CD14-positive monocyte (primary cell): ENCODE data around the gene CCDC159. TPM values are rescaled to one million over a fixed set of nuclear protein-coding genes. Genes with fewer than 3 reads are reported as not detected.

Experiments used
- DNase-seq, 3 donors: peaks; one replicate each; pipeline ENCODE4 v3.0.0-alpha.2; 2011 to 2022
- H2AFZ ChIP-seq: 2 replicates; pipeline ENCODE4 v1.6.0; 2012; ENCODE audit warnings: mild to moderate bottlenecking, low read depth, low read length, inconsistent platforms; ENCODE audit not compliant: insufficient read depth, poor library complexity, severe bottlenecking
- H3K27ac ChIP-seq, 2 donors: 1 replicate in 1 of 2; 2 replicates in 1 of 2; pipeline ENCODE4 v1.5.1; 2012 to 2013; ENCODE audit warnings: low read length in 2 of 2, control low read depth in 1 of 2, inconsistent platforms in 1 of 2, low read depth in 1 of 2, mild to moderate bottlenecking in 1 of 2
- H3K27me3 ChIP-seq, 2 donors: one replicate each; pipeline versions ENCODE4 v1.6.0 to v1.6.1; 2011 to 2013; ENCODE audit warnings: low read length in 2 of 2; ENCODE audit not compliant: control insufficient read depth in 2 of 2, insufficient read depth in 2 of 2
- H3K36me3 ChIP-seq, 2 donors: replicated peaks in 1 of 2; 1 replicate in 1 of 2; 2 replicates in 1 of 2; pipeline versions ENCODE4 v1.5.1 to v1.6.1; 2012 to 2013; ENCODE audit warnings: low read length in 2 of 2, control low read depth in 1 of 2, inconsistent platforms in 1 of 2, mild to moderate bottlenecking in 1 of 2; ENCODE audit not compliant: insufficient read depth in 2 of 2, control insufficient read depth in 1 of 2
- H3K4me1 ChIP-seq, 2 donors: 1 replicate in 1 of 2; 2 replicates in 1 of 2; pipeline versions ENCODE4 v1.5.1 to v1.6.1; 2012 to 2013; ENCODE audit warnings: low read length in 2 of 2, control low read depth in 1 of 2, inconsistent platforms in 1 of 2, mild to moderate bottlenecking in 1 of 2, moderate library complexity in 1 of 2; ENCODE audit not compliant: insufficient read depth in 2 of 2, control insufficient read depth in 1 of 2
- H3K4me2 ChIP-seq: replicated peaks from 2 replicates; pipeline ENCODE3; 2012; ENCODE audit warnings: low read length, moderate library complexity, mild to moderate bottlenecking; ENCODE audit not compliant: poor library complexity, severe bottlenecking; ENCODE audit errors: extremely low read depth
- H3K4me3 ChIP-seq, 3 experiments: fragments of 200-600 bp in 1 of 3; sonication (generic) in 1 of 3; replicated peaks in 1 of 3; 1 replicate in 2 of 3; 2 replicates in 1 of 3; pipeline ENCODE4 v1.5.1; 2011 to 2013; ENCODE audit warnings: low read length in 3 of 3, mild to moderate bottlenecking in 3 of 3, control low read depth in 2 of 3, low read depth in 2 of 3, inconsistent platforms in 1 of 3, moderate library complexity in 1 of 3
- H3K79me2 ChIP-seq: 2 replicates; pipeline ENCODE4 v1.6.0; 2012; ENCODE audit warnings: mild to moderate bottlenecking, control low read depth, inconsistent platforms, low read length, moderate library complexity; ENCODE audit not compliant: insufficient read depth
- H3K9ac ChIP-seq: 2 replicates; pipeline ENCODE4 v1.6.0; 2017; ENCODE audit warnings: low read length, mild to moderate bottlenecking; ENCODE audit not compliant: insufficient read depth, poor library complexity, severe bottlenecking
- H3K9me3 ChIP-seq, 2 donors: replicated peaks in 1 of 2; 1 replicate in 1 of 2; 2 replicates in 1 of 2; pipeline versions ENCODE4 v1.5.1 to v1.6.1; 2012 to 2013; ENCODE audit warnings: low read length in 2 of 2, control low read depth in 1 of 2; ENCODE audit not compliant: control insufficient read depth in 1 of 2, insufficient read depth in 1 of 2
- H4K20me1 ChIP-seq: 2 replicates; pipeline ENCODE4 v1.6.0; 2012; ENCODE audit warnings: mild to moderate bottlenecking, low read length, control low read depth, moderate library complexity; ENCODE audit not compliant: insufficient read depth
- H3K27ac Mint-ChIP-seq, 7 donors: one replicate each; pipeline ENCODE4 v1.8.0; 2020; ENCODE audit warnings: mild to moderate bottlenecking in 7 of 7, mixed read lengths in 7 of 7, moderate library complexity in 6 of 7, inconsistent platforms in 2 of 7
- H3K27me3 Mint-ChIP-seq, 3 donors: one replicate each; pipeline ENCODE4 v1.8.0; 2021 to 2022; ENCODE audit warnings: low read depth in 3 of 3, mild to moderate bottlenecking in 3 of 3, mixed read lengths in 3 of 3, moderate library complexity in 3 of 3, inconsistent platforms in 1 of 3
- H3K36me3 Mint-ChIP-seq, 2 donors: one replicate each; pipeline ENCODE4 v1.8.0; 2020; ENCODE audit warnings: mixed read lengths in 2 of 2, inconsistent platforms in 1 of 2, mild to moderate bottlenecking in 1 of 2
- H3K4me1 Mint-ChIP-seq: one replicate; pipeline ENCODE4 v1.8.0; 2020; ENCODE audit warnings: mild to moderate bottlenecking, mixed read lengths
- H3K4me3 Mint-ChIP-seq, 2 donors: one replicate each; pipeline ENCODE4 v1.8.0; 2020; ENCODE audit warnings: mild to moderate bottlenecking in 2 of 2, mixed read lengths in 2 of 2, moderate library complexity in 1 of 2
- H3K9me3 Mint-ChIP-seq, 7 donors: one replicate each; pipeline ENCODE4 v1.8.0; 2020 to 2022; ENCODE audit warnings: mixed read lengths in 7 of 7, mild to moderate bottlenecking in 6 of 7, moderate library complexity in 6 of 7, inconsistent platforms in 2 of 7
- WGBS: methylation state at CpG from one replicate; pipeline ENCODE4 v1.1.5; 2013; ENCODE audit warnings: missing lambda C conversion rate; ENCODE audit not compliant: insufficient coverage; 5-methylcytosine and 5-hydroxymethylcytosine counted together
- intact Hi-C, 2 donors: fragments of 100-400 bp; cut with micrococcal nuclease; formaldehyde crosslinking; loops; one replicate each; pipeline versions ENCODE4 v1.15.0 to v1.15.1; 2023
- polyA plus RNA-seq, 3 donors: library from polyadenylated mRNA; depleted of rRNA in 1 of 3; unstranded in 2 of 3; stranded (reverse) in 1 of 3; fragments of 300-500 nt in 2 of 3; fragments of >200 nt in 1 of 3; fragmentation: Illumina TruSeq in 2 of 3; gene quantifications; 1 replicate in 2 of 3; 2 replicates in 1 of 3; pipeline ENCODE4 v1.2.3, GENCODE V29; 2012 to 2021
- TF ChIP-seq, protein P1 (sequence below): fragments of 200-600 bp; IDR thresholded peaks from one replicate; pipeline ENCODE4 v1.8.0; 2022; ENCODE audit warnings: antibody characterized with exemption, mild to moderate bottlenecking

The CCDC159 gene
- polyA plus RNA-seq, 3 donors, result 37.1 to 374 (median 38.3) TPM

DNA sequence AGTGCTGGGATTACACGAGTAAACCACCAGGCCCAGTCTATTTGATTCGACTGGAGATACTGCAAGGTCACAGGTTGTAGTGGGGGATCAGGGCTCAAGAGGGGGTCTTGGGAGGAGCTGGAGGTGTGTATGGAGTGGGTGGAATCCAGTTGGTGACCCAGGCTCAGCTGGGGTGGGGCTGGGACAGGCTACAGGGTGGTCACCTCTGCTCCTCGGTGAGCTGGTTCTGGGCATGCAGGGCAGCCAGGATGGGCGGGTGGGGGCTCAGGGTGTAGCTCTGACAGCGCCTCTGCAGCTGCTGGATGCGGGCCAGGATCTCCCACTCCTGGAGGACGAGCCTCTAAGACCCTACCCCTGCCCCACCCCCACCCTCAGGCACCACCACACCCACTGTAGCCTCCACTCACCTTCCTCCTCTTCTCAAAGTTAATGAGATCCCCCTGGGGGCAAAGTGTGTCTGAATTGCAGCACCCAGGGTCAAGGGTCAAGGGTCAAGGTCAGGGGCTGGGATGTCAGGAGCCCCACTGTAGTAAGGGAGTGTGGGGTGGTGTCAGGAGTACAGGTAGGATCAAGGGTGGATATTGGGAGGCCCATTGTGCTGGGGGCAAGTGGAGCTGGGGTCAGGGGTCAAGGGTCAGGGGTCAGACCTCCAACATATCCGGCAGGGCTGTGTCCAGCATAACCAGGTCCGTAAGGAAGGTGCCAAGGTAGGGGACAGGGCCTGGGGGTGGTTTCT lies 55.7 kb downstream of the CCDC159 start:
- intact Hi-C loops, result no loop called here
- Histone ChIP-seq H3K9me3 (no peaks in the 10 kb centered on the region), H4K20me1 (no peaks in the 10 kb centered on the region), H3K27me3 (peaks cover 0 to 2% of the 10 kb centered on the region in 2 donors), H2AFZ (no peak overlapping the region), H3K36me3 (no peaks in the 10 kb centered on the region), H3K27ac (no peak overlapping the region), H3K4me3 (no peak overlapping the region), H3K9ac (no peak overlapping the region), H3K4me2 (no peak overlapping the region), H3K4me1 (peaks cover 10 to 11% of the 10 kb centered on the region in 2 donors), H3K79me2 (no peaks in the 10 kb centered on the region)
- no peaks in the 10 kb centered on the region for H3K36me3 Mint-ChIP-seq
- H3K27me3 Mint-ChIP-seq, result peaks cover under 1 to 18% (median 14%) of the 10 kb centered on the region in 3 donors
- TF ChIP-seq, protein P1, sequence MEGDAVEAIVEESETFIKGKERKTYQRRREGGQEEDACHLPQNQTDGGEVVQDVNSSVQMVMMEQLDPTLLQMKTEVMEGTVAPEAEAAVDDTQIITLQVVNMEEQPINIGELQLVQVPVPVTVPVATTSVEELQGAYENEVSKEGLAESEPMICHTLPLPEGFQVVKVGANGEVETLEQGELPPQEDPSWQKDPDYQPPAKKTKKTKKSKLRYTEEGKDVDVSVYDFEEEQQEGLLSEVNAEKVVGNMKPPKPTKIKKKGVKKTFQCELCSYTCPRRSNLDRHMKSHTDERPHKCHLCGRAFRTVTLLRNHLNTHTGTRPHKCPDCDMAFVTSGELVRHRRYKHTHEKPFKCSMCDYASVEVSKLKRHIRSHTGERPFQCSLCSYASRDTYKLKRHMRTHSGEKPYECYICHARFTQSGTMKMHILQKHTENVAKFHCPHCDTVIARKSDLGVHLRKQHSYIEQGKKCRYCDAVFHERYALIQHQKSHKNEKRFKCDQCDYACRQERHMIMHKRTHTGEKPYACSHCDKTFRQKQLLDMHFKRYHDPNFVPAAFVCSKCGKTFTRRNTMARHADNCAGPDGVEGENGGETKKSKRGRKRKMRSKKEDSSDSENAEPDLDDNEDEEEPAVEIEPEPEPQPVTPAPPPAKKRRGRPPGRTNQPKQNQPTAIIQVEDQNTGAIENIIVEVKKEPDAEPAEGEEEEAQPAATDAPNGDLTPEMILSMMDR, result no peak
- H3K27ac Mint-ChIP-seq, result no peak overlapping the region
- no peak overlapping the region for H3K4me3 Mint-ChIP-seq
- peaks cover 12% of the 10 kb centered on the region for H3K4me1 Mint-ChIP-seq
- WGBS, result 93% methylated on average over 5 of the region's 9 CpGs
- no peaks in the 10 kb centered on the region for H3K9me3 Mint-ChIP-seq
- no peak for DNase-seq

Other genes starting within 250 kb of the CCDC159 start
- gene SPC24, start 190.7 kb upstream of the CCDC159 start, polyA plus RNA-seq, result under 1 TPM in 1 of 3 donors, not detected in 2; 0.27 TPM
- gene KANK2, start 149.0 kb upstream of the CCDC159 start, polyA plus RNA-seq, result 1 to 10 TPM in 1 of 3 donors, under 1 TPM in 2; 0.40 to 1.3 (median 0.64) TPM
- not detected for gene ANGPTL8, start 106.9 kb upstream of the CCDC159 start, polyA plus RNA-seq
- gene DOCK6, start 84.0 kb upstream of the CCDC159 start, polyA plus RNA-seq, result under 1 TPM; 0.03 to 0.93 (median 0.18) TPM
- under 1 TPM in 2 of 3 donors, not detected in 1; 0.08 to 0.31 TPM for gene TSPAN16, start 50.4 kb upstream of the CCDC159 start, polyA plus RNA-seq
- 10 to 100 TPM; 52.9 to 78.1 (median 60.8) TPM for gene RAB3D, start 6.9 kb upstream of the CCDC159 start, polyA plus RNA-seq
- 100 to 1,000 TPM; 252 to 335 (median 263) TPM for gene TMEM205, start 251 bp upstream of the CCDC159 start, polyA plus RNA-seq
- 10 to 100 TPM; 35.0 to 99.4 (median 45.5) TPM for gene PLPPR2, start 8.9 kb downstream of the CCDC159 start, polyA plus RNA-seq
- gene SWSAP1, start 28.1 kb downstream of the CCDC159 start, polyA plus RNA-seq, result 10 to 100 TPM in 1 of 3 donors, 1 to 10 TPM in 2; 5.9 to 11.5 (median 8.7) TPM
- 10 to 100 TPM in 1 of 3 donors, 1 to 10 TPM in 2; 6.8 to 16.8 (median 8.2) TPM for gene EPOR, start 37.8 kb downstream of the CCDC159 start, polyA plus RNA-seq
- 1 to 10 TPM in 1 of 3 donors, not detected in 2; 1.7 TPM for gene RGL3, start 72.8 kb downstream of the CCDC159 start, polyA plus RNA-seq
- under 1 TPM; 0.43 to 0.88 (median 0.61) TPM for gene ODAD3, start 88.6 kb downstream of the CCDC159 start, polyA plus RNA-seq
- gene PRKCSH, start 89.1 kb downstream of the CCDC159 start, polyA plus RNA-seq, result 100 to 1,000 TPM in 1 of 3 donors, 10 to 100 TPM in 2; 24.9 to 172 (median 28.4) TPM
- not detected for gene ELAVL3, start 134.5 kb downstream of the CCDC159 start, polyA plus RNA-seq
- gene ZNF653, start 159.3 kb downstream of the CCDC159 start, polyA plus RNA-seq, result 1 to 10 TPM in 2 of 3 donors, under 1 TPM in 1; 0.88 to 8.1 (median 1.2) TPM
- 10 to 100 TPM; 26.4 to 31.6 (median 28.3) TPM for gene ECSIT, start 182.6 kb downstream of the CCDC159 start, polyA plus RNA-seq
- not detected for gene CNN1, start 192.3 kb downstream of the CCDC159 start, polyA plus RNA-seq
- 10 to 100 TPM; 48.5 to 95.5 (median 77.5) TPM for gene ELOF1, start 212.7 kb downstream of the CCDC159 start, polyA plus RNA-seq
- 10 to 100 TPM; 20.1 to 58.2 (median 31.2) TPM for gene ACP5, start 231.1 kb downstream of the CCDC159 start, polyA plus RNA-seq